Measurements from ENCODE around the gene EFNA5. TPM values are rescaled to one million over a fixed set of nuclear protein-coding genes. Genes with fewer than 3 reads are reported as not detected.

Gene EFNA5
- total RNA-seq, 2 donors from 2014 or later, result 5.6 to 7.2 TPM

GRCh38 chr5:107364443-107365319, 306.1 kb downstream of the EFNA5 start:
- intact Hi-C loops (cut with DNase I), result loop anchor here (10.0 kb wide), 1 partner anchor 210 kb away; no protein-coding TSS in a partner anchor

DNA sequence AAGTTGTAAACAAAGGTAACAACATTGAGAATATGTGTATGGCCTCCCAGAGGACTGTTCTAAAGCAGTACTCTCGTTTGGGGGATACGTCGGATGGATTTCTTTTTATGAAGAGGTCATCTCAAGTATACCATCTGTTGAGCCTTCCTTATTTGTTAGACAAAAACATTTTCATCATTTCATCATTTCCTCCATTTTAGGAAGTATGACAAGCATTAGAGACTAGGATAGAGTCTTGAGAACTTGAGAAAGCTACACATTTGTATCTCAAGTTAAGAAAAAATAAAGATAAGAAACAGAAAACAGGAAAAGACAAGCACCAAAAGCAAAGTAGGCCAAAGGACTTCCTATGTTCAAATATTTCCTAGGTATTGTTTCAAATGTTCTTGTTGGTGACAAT, 307.0 kb downstream of the EFNA5 start:
- Histone ChIP-seq H3K27me3 (replicated peaks; ENCODE audit: insufficient read depth) (no peaks in the 10 kb centered on the region), H3K4me3 (no peak overlapping the region), H3K4me1 (replicated peaks) (no peaks in the 10 kb centered on the region), H3K9me3 (no peaks in the 10 kb centered on the region), H3K36me3 (no peaks in the 10 kb centered on the region), H3K27ac (no peak overlapping the region)
- TF ChIP-seq POLR2A (IDR thresholded peaks at IDR 0.05), result no peak
- TF ChIP-seq, protein P1, sequence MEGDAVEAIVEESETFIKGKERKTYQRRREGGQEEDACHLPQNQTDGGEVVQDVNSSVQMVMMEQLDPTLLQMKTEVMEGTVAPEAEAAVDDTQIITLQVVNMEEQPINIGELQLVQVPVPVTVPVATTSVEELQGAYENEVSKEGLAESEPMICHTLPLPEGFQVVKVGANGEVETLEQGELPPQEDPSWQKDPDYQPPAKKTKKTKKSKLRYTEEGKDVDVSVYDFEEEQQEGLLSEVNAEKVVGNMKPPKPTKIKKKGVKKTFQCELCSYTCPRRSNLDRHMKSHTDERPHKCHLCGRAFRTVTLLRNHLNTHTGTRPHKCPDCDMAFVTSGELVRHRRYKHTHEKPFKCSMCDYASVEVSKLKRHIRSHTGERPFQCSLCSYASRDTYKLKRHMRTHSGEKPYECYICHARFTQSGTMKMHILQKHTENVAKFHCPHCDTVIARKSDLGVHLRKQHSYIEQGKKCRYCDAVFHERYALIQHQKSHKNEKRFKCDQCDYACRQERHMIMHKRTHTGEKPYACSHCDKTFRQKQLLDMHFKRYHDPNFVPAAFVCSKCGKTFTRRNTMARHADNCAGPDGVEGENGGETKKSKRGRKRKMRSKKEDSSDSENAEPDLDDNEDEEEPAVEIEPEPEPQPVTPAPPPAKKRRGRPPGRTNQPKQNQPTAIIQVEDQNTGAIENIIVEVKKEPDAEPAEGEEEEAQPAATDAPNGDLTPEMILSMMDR (IDR thresholded peaks at IDR 0.05), result no peak
- no peak for TF ChIP-seq POLR2AphosphoS5 (IDR thresholded peaks at IDR 0.05)
- WGBS, result 93% methylated on average over 3 of the region's 3 CpGs
- DNase-seq (ENCODE audit: low spot score), result no peak
- intact Hi-C loops (cut with DNase I), result loop anchor here (10.0 kb wide), 1 partner anchor 211 kb away; no protein-coding TSS in a partner anchor

More at GRCh38 chr5:107364443-107365319, 306.1 kb downstream of the EFNA5 start:
- no peak for DNase-seq (ENCODE audit: low spot score)
- no peaks in the 10 kb centered on the region for H3K36me3 ChIP-seq
- H3K9me3 ChIP-seq, result no peaks in the 10 kb centered on the region
- 92% methylated on average over 2 of the region's 2 CpGs for WGBS
- no peak overlapping the region for H3K4me3 ChIP-seq
- no peaks in the 10 kb centered on the region for H3K27me3 ChIP-seq (replicated peaks; ENCODE audit: insufficient read depth)
- H3K4me1 ChIP-seq (replicated peaks), result no peaks in the 10 kb centered on the region
- H3K27ac ChIP-seq, result no peak overlapping the region
- no peak for TF ChIP-seq POLR2AphosphoS5 (IDR thresholded peaks at IDR 0.05)
- TF ChIP-seq POLR2A (IDR thresholded peaks at IDR 0.05), result no peak
- TF ChIP-seq, protein P1 (IDR thresholded peaks at IDR 0.05), result no peak

- Histone ChIP-seq H3K9me3 (no peaks in the 10 kb centered on the region), H3K4me1 (replicated peaks) (no peaks in the 10 kb centered on the region), H3K36me3 (no peaks in the 10 kb centered on the region), H3K27me3 (replicated peaks; ENCODE audit: insufficient read depth) (no peaks in the 10 kb centered on the region), H3K27ac (no peak overlapping the region), H3K4me3 (no peak overlapping the region)
- TF ChIP-seq, protein P1 (IDR thresholded peaks at IDR 0.05), result no peak
- TF ChIP-seq POLR2AphosphoS5 (IDR thresholded peaks at IDR 0.05) (no peak), POLR2A (IDR thresholded peaks at IDR 0.05) (no peak)
- 76% methylated on average over 4 of the region's 4 CpGs for WGBS
- intact Hi-C loops (cut with DNase I), result loop anchor here (10.0 kb wide), 1 partner anchor 213 kb away; no protein-coding TSS in a partner anchor
- no peak for DNase-seq (ENCODE audit: low spot score)
These were observed 308.8 kb downstream of the EFNA5 start for GRCh38 chr5:107361945-107362344.

DNA sequence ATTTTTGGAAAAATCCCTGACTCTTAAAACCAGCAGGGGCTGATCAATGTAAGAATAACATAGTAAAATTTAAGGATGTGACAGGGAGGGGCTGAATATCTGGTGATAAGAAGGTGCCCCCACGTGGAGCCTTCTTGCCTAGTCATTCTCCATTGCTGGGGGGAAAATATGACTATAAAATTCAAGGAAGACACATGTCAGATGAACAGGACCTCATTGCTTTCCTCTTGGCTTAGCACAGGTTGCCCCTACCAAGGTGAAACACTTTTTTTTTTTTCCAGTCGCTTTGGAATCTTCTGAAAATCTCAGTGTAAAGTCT, 310.9 kb downstream of the EFNA5 start:
- Histone ChIP-seq H3K27ac (no peak overlapping the region), H3K4me3 (no peak overlapping the region), H3K4me1 (replicated peaks) (no peaks in the 10 kb centered on the region), H3K36me3 (no peaks in the 10 kb centered on the region), H3K27me3 (replicated peaks; ENCODE audit: insufficient read depth) (no peaks in the 10 kb centered on the region), H3K9me3 (no peaks in the 10 kb centered on the region)
- DNase-seq (ENCODE audit: low spot score), result no peak
- TF ChIP-seq, protein P1 (IDR thresholded peaks at IDR 0.05), result no peak
- TF ChIP-seq POLR2A (IDR thresholded peaks at IDR 0.05) (no peak), POLR2AphosphoS5 (IDR thresholded peaks at IDR 0.05) (no peak)
- intact Hi-C loops (cut with DNase I), result loop anchor here (10.0 kb wide), 1 partner anchor 215 kb away; no protein-coding TSS in a partner anchor
- WGBS, result 54% methylated on average over 2 of the region's 2 CpGs

All from prostate gland (tissue), 2 donors.